Neutrophil (primary cell): ENCODE results near the gene VAPA.

Source experiments
- H3K27ac ChIP-seq: fragments of 200-600 bp; sonication (generic); 2 replicates; pipeline ENCODE4 v1.5.1; 2016; ENCODE audit warnings: mild to moderate bottlenecking, moderate library complexity
- H3K27me3 ChIP-seq: fragments of 200-600 bp; sonication (generic); 2 replicates; pipeline ENCODE4 v1.6.0; 2016; ENCODE audit warnings: mild to moderate bottlenecking
- H3K36me3 ChIP-seq: fragments of 200-600 bp; sonication (generic); 2 replicates; pipeline ENCODE4 v1.5.1; 2017
- H3K4me1 ChIP-seq, 2 experiments: fragments of 200-600 bp in 1 of 2; sonication (generic) in 1 of 2; 1 replicate in 1 of 2; 2 replicates in 1 of 2; pipeline versions ENCODE4 v1.5.1 to v1.6.1; 2013 to 2016; ENCODE audit warnings: low read depth in 1 of 2, low read length in 1 of 2, mild to moderate bottlenecking in 1 of 2, moderate library complexity in 1 of 2; ENCODE audit not compliant: control insufficient read depth in 1 of 2, insufficient read depth in 1 of 2
- H3K4me3 ChIP-seq, 2 experiments: fragments of 200-600 bp in 1 of 2; sonication (generic) in 1 of 2; 1 replicate in 1 of 2; 2 replicates in 1 of 2; pipeline ENCODE4 v1.5.1; 2013 to 2016; ENCODE audit warnings: low read depth in 1 of 2, low read length in 1 of 2, mild to moderate bottlenecking in 1 of 2, moderate library complexity in 1 of 2
- H3K9me3 ChIP-seq: fragments of 200-600 bp; sonication (generic); 2 replicates; pipeline ENCODE4 v1.5.1; 2016
- CTCF ChIP-seq: fragments of 200-600 bp; sonication (generic); IDR thresholded peaks from 2 replicates; pipeline ENCODE4 v1.5.1; 2016; ENCODE audit warnings: antibody characterized with exemption

The VAPA gene

GRCh38 chr18:9868857-9869714, 44.7 kb upstream of the VAPA start:
- no peaks in the 10 kb centered on the region for H3K27me3 ChIP-seq
- TF ChIP-seq CTCF: no peak
- no peaks in the 10 kb centered on the region for H3K9me3 ChIP-seq
- peak overlapping the region; percentile 68 for H3K27ac ChIP-seq
- H3K36me3 ChIP-seq: no peaks in the 10 kb centered on the region
- peaks cover 26 to 31% of the 10 kb centered on the region in 2 experiments for H3K4me1 ChIP-seq
- peak overlapping the region in 1 of 2 experiments; percentile 3 for H3K4me3 ChIP-seq

GRCh38 chr18:9869715-9870430, 43.9 kb upstream of the VAPA start:
- no peaks in the 10 kb centered on the region for H3K9me3 ChIP-seq
- no peak for TF ChIP-seq CTCF
- peak overlapping the region; percentile 3 to 21 for H3K4me3 ChIP-seq
- H3K36me3 ChIP-seq: no peaks in the 10 kb centered on the region
- H3K27me3 ChIP-seq: no peaks in the 10 kb centered on the region
- H3K4me1 ChIP-seq: peaks cover 26 to 31% of the 10 kb centered on the region in 2 experiments
- peak overlapping the region; percentile 68 for H3K27ac ChIP-seq

- Histone ChIP-seq H3K36me3 (no peaks in the 10 kb centered on the region), H3K27me3 (no peaks in the 10 kb centered on the region), H3K4me3 (peak overlapping the region in 1 of 2 experiments; percentile 3), H3K4me1 (peaks cover 26 to 31% of the 10 kb centered on the region in 2 experiments), H3K9me3 (no peaks in the 10 kb centered on the region), H3K27ac (peak overlapping the region; percentile 68)
- no peak for TF ChIP-seq CTCF
These were observed 43.3 kb upstream of the VAPA start for GRCh38 chr18:9870431-9871008.

- H3K9me3 ChIP-seq: no peaks in the 10 kb centered on the region
- H3K4me1 ChIP-seq: peaks cover 26 to 31% of the 10 kb centered on the region in 2 experiments
- H3K36me3 ChIP-seq: no peaks in the 10 kb centered on the region
- no peak overlapping the region for H3K27ac ChIP-seq
- H3K27me3 ChIP-seq: no peaks in the 10 kb centered on the region
- H3K4me3 ChIP-seq: no peak overlapping the region
- TF ChIP-seq CTCF: no peak
These were observed 42.5 kb upstream of the VAPA start for GRCh38 chr18:9871244-9871746.

GRCh38 chr18:9872823-9873222, 41.0 kb upstream of the VAPA start:
- Histone ChIP-seq H3K27ac (no peak overlapping the region), H3K9me3 (no peaks in the 10 kb centered on the region), H3K36me3 (no peaks in the 10 kb centered on the region), H3K4me1 (peaks cover 26 to 31% of the 10 kb centered on the region in 2 experiments), H3K4me3 (no peak overlapping the region), H3K27me3 (no peaks in the 10 kb centered on the region)
- TF ChIP-seq CTCF: no peak
